Heart left ventricle (tissue), 16 donors: ENCODE measurements around the gene NFATC1. TPM values are rescaled to one million over a fixed set of nuclear protein-coding genes. Genes with fewer than 3 reads are reported as not detected.
A peak's percentile ranks its signal among the peaks of the same experiment; 100 is the strongest.

ENCODE experiments used
- ATAC-seq, 4 donors: fragments of 200-7000 bp; cut with Tn5 transposase; one replicate each; pipeline ENCODE4 v1.9.1; 2020 to 2022; ENCODE audit warnings: moderate library complexity in 4 of 4, mild to moderate bottlenecking in 3 of 4, moderate number of reproducible peaks in 1 of 4
- DNase-seq, 5 donors: peaks; one replicate each; pipeline ENCODE4 v3.0.0-alpha.2; 2020
- H3K27ac ChIP-seq, 12 donors: fragments of 200-600 bp; sonication (generic) in 4 of 12; one replicate each; pipeline versions ENCODE4 v1.5.0 to v1.8.0; 2016 to 2022; ENCODE audit warnings: mild to moderate bottlenecking in 2 of 12
- H3K27me3 ChIP-seq, 9 donors: fragments of 200-600 bp; sonication (generic) in 2 of 9; one replicate each; pipeline versions ENCODE4 v1.5.1 to v1.8.0; 2016 to 2022; ENCODE audit warnings: mild to moderate bottlenecking in 3 of 9
- H3K36me3 ChIP-seq, 9 donors: fragments of 200-600 bp; sonication (generic) in 2 of 9; one replicate each; pipeline versions ENCODE4 v1.5.0 to v1.8.0; 2018 to 2022; ENCODE audit warnings: mild to moderate bottlenecking in 2 of 9
- H3K4me1 ChIP-seq, 12 donors: fragments of 200-600 bp; sonication (generic) in 4 of 12; one replicate each; pipeline versions ENCODE4 v1.5.0 to v1.8.0; 2016 to 2022; ENCODE audit warnings: mild to moderate bottlenecking in 3 of 12
- H3K4me3 ChIP-seq, 12 donors: fragments of 200-600 bp; sonication (generic) in 4 of 12; one replicate each; pipeline versions ENCODE4 v1.5.0 to v1.8.0; 2017 to 2022; ENCODE audit warnings: mild to moderate bottlenecking in 9 of 12, moderate library complexity in 4 of 12
- H3K9me3 ChIP-seq, 12 donors: fragments of 200-600 bp; sonication (generic) in 4 of 12; one replicate each; pipeline versions ENCODE4 v1.5.0 to v1.8.0; 2016 to 2022; ENCODE audit warnings: mild to moderate bottlenecking in 1 of 12
- CTCF ChIP-seq, 12 donors: fragments of 200-600 bp; sonication (generic) in 4 of 12; IDR thresholded peaks; one replicate each; pipeline versions ENCODE4 v1.5.0 to v1.8.0; 2018 to 2022; ENCODE audit warnings: antibody characterized with exemption in 12 of 12, mild to moderate bottlenecking in 5 of 12
- POLR2A ChIP-seq, 2 donors: fragments of 450-650 bp; IDR thresholded peaks; one replicate each; pipeline ENCODE4 v1.6.1; 2017; ENCODE audit warnings: antibody characterized with exemption in 2 of 2, mild to moderate bottlenecking in 2 of 2, moderate library complexity in 2 of 2
- WGBS, 4 donors: extraction: QIAGEN DNeasy Blood & Tissue Kit in 2 of 4; methylation state at CpG; one replicate each; pipeline versions ENCODE4 v1.1.5 to v1.1.7; 2013 to 2018; 5-methylcytosine and 5-hydroxymethylcytosine counted together
- intact Hi-C, 10 donors: fragments of 100-400 bp; cut with DNase I; formaldehyde crosslinking; loops; one replicate each; pipeline versions ENCODE4 v1.11.1 to v1.14.2; 2022
- polyA plus RNA-seq, 2 donors: library from polyadenylated mRNA; stranded (reverse); fragments of 200-250 nt; gene quantifications; one replicate each; pipeline ENCODE4 v1.2.3, GENCODE V29; 2013
- total RNA-seq, 9 donors: library from RNA; depleted of rRNA in 2 of 9; stranded (reverse); fragments of >200 nt in 2 of 9; fragmentation: NEBNext Ultra II Directional in 3 of 9; extraction: Animal tissue kit (Norgen Biotek cat#: 25700) in 3 of 9; gene quantifications; one replicate each; pipeline versions ENCODE4 v1.1.0 to v1.2.4, GENCODE V29; 2016 to 2023
- donor health status: ischemic (EF 13 %, LVEDD 7.1; RV severe dilation, severe dysfunction).
- donor health status: healthy with polysubstance abuse.
- donor health status: DM: no; HTN: yes; CAD: no.
- donor health status: DM: no; HTN: no; CAD: no.
- donor health status: ischemic (EF 25% LVEDD 6.9; RV normal size, moderate dysfunction).
- donor health status: ischemic (EF 25% LVEDD 5.7; RV mildly dilated, moderate dysfunction).
- donor health status: healthy.
- donor health status: DM: yes; HTN: yes; CAD: no.
- donor health status: ischemic (EF 35%, LVEDD 5.7; RV mildly dilated, moderate dysfunction).
- donor health status: nonischemic (EF 11% LVEDD 7.7; RV severe dilation, severe dysfunction).
- donor health status: DM: yes; HTN: yes; CAD: no.
- donor health status: PGD.
- donor health status: ischemic (EF 29% LVEDD 5.4; RV normal size, mild dysfunction).
- donor health status: nonischemic (EF 23%, LVEDD 6.1; RV moderate dilation, normal function).

Gene NFATC1
- total and polyA plus RNA-seq, 11 donors = 6.5 to 26.7 (median 15.3) TPM

- no peaks in the 10 kb centered on the region for H3K9me3 ChIP-seq
- no peak overlapping the region for H3K4me3 ChIP-seq
- TF ChIP-seq CTCF (IDR thresholded peaks at IDR 0.05) (no peak), POLR2A (IDR thresholded peaks at IDR 0.05) (no peak)
- ATAC-seq (no peak), DNase-seq (no peak)
- WGBS, 4 donors = 91 to 94% (median 92%) methylated on average over 16 of the region's 16 CpGs
- intact Hi-C loops = no loop called here
- H3K36me3 ChIP-seq = peaks cover 0 to 14% (median 5%) of the 10 kb centered on the region in 9 donors
- no peaks in the 10 kb centered on the region for H3K27me3 ChIP-seq
- H3K27ac ChIP-seq = no peak overlapping the region
- H3K4me1 ChIP-seq = peaks cover 0 to 11% (median 1%) of the 10 kb centered on the region in 12 donors
Observed at GRCh38 chr18:79439628-79440023, 43.9 kb downstream of the NFATC1 start.

- Histone ChIP-seq H3K4me3 (no peak overlapping the region), H3K4me1 (peaks cover 0 to 14% (median 3%) of the 10 kb centered on the region in 12 donors), H3K27ac (no peak overlapping the region), H3K27me3 (no peaks in the 10 kb centered on the region), H3K9me3 (no peaks in the 10 kb centered on the region), H3K36me3 (peaks cover 0 to 11% (median 0%) of the 10 kb centered on the region in 9 donors)
- intact Hi-C loops = no loop called here
- TF ChIP-seq POLR2A (IDR thresholded peaks at IDR 0.05) (no peak), CTCF (IDR thresholded peaks at IDR 0.05) (no peak)
- DNase-seq (no peak), ATAC-seq (peak in 1 of 4 donors; percentile 5)
- 90 to 95% (median 94%) methylated on average over 28 to 31 of the region's 31 CpGs for WGBS, 4 donors
Observed at GRCh38 chr18:79440316-79441110, 44.8 kb downstream of the NFATC1 start.

- ATAC-seq = no peak
- TF ChIP-seq CTCF (IDR thresholded peaks at IDR 0.05) (no peak), POLR2A (IDR thresholded peaks at IDR 0.05) (no peak)
- Histone ChIP-seq H3K27me3 (no peaks in the 10 kb centered on the region), H3K27ac (no peak overlapping the region), H3K4me3 (no peak overlapping the region), H3K9me3 (no peaks in the 10 kb centered on the region), H3K36me3 (peaks cover 0 to 11% (median 0%) of the 10 kb centered on the region in 9 donors), H3K4me1 (peaks cover 0 to 19% (median 3%) of the 10 kb centered on the region in 12 donors)
- intact Hi-C loops = no loop called here
- 94 to 97% (median 97%) methylated on average over 15 to 16 of the region's 16 CpGs for WGBS, 4 donors
- DNase-seq = no peak
Observed at GRCh38 chr18:79441420-79441819, 45.7 kb downstream of the NFATC1 start.

- peaks cover 0 to 19% (median 3%) of the 10 kb centered on the region in 12 donors for H3K4me1 ChIP-seq
- peaks cover 0 to 11% (median 0%) of the 10 kb centered on the region in 9 donors for H3K36me3 ChIP-seq
- no peak overlapping the region for H3K27ac ChIP-seq
- TF ChIP-seq CTCF (IDR thresholded peaks at IDR 0.05) = no peak
- no peak for TF ChIP-seq POLR2A (IDR thresholded peaks at IDR 0.05)
- no peaks in the 10 kb centered on the region for H3K9me3 ChIP-seq
- ATAC-seq (peak in 3 of 4 donors; percentile 12 to 32 (median 22)), DNase-seq (no peak)
- intact Hi-C loops = no loop called here
- H3K4me3 ChIP-seq = no peak overlapping the region
- H3K27me3 ChIP-seq = no peaks in the 10 kb centered on the region
- 72 to 82% (median 79%) methylated on average over 21 to 29 of the region's 29 CpGs for WGBS, 4 donors
Observed at GRCh38 chr18:79442508-79443221, 46.9 kb downstream of the NFATC1 start.
